DLD1 (cell line): ENCODE data around the gene KDM7A.

Experiments
- in situ Hi-C: cut with HindIII; loops from 2 replicates; pipeline ENCODE4 v1.10.0; 2017; ENCODE audit warnings: low sequenced_read_pairs

The KDM7A gene

DNA sequence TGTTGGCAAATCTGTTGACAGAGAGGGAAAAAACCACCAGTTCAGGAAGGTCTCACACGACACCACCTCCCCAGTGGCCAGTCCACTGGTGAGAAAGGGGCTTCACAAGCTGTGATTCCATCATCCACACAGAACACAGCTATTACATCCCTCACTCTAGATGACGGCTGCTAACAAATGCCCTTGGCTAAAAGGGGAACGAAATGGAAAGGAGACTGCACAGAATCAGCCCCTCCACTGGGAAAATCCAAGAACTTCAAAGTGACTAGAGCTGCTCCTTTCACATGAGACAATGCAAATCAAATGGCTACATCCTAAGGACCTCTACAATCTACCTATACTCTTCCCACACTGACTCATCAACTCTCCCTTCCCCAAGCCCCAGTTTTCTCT is 119.6 kb downstream of the KDM7A start:
- in situ Hi-C loops = no loop called here

DNA sequence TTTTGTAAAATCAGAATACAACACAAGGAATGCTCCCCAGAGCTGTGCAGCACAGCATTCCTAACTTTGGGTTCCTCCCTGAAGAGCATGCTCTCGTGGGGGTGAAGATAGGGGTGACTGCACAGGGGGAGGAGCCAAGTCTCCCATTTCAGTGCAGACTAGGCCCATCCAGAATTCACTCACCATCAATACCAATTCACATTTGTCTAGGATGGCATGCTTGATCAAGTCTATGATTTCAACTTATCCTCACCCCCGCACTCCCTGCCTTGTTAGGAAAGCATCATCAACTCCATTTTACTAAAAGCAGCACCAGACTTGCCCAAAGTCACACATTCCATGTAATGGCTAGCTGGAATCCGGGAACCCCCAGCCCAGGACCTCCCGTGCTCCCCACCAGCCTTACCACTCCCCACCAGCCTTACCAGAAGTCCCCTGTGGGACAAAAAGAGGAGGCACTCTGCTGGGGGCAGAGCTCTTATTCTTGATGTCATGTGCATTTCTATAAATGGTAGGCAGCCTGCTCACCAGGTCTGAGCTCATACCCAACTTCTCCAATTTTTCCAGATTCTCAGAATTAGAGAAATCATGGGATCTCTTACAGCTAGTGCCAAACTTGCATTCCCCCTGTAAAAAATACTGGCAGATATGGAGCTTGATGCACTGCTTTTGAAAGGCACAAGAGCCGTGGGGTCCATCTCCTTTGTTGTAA is 120.2 kb downstream of the KDM7A start:
- in situ Hi-C loops = no loop called here

DNA sequence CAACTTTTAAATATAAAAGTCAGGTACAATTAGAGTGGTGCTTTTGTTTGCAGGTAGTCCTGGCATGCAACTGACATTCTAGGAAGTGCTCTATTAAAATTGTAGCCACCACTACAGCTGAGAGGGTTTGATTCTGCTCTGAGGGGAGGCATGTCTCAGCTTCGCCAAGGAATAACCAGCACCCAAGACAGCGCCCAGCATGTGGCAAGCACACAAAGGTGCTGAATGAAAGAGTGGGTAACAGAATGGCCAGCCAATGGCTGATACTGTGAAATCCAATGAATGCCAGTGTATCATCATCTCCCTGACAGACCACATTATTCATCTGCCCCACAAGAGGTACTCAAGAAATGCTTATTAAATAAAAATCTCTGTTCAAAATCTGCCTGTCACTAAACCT is 121.0 kb downstream of the KDM7A start:
- in situ Hi-C loops = no loop called here

DNA sequence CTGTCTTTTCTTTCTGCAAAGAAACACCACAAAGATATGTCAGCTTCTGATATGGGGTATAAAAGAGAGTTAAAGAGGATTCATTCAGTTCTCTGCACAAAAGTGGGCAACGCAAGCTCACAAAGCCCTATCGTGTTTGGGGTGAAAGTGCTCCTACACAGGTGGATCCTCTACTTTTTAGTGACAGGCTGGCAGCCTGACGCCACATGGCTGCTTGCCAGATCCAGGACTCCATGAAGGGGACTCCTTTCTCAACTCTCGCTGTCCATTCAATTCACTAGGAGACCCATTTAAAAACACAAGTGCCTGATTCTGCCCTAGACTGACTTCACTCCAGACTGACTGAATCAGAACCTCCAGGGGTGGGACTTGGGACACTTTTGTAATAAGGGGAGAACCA is 122.0 kb downstream of the KDM7A start:
- in situ Hi-C loops = no loop called here

DNA sequence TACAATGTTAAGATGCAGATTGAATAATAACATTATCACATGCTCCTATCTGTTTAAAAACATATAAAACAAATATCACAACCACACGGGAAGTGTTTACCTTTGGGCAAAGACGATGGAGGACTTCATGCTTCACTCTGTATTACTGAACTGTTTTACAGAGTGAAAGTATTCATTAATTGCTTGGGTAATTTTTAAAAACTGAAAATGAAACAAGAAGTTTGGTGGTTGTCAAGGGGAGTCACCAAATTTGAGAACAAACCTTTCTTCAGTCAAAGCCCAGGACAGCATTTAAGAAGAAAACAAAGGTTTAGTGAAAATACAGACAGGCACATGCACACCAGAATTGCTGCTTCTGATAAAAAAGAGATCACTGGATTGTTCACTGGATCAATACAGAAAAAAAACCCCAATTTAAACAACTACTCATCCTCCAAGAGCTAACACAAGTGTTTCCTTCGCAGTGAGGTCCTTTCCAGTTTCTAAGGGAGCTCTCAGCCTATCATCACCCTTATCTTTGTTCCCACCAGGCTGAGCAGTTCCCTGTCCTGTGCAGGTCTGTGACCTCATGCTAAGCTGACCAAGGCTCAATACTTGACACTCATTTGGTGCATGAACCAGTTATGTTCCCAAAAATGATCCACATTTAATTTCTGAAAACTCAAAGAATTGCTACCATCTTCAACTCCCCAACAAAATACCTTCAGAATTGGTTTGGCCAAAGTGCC is 122.8 kb downstream of the KDM7A start:
- in situ Hi-C loops = no loop called here

DNA sequence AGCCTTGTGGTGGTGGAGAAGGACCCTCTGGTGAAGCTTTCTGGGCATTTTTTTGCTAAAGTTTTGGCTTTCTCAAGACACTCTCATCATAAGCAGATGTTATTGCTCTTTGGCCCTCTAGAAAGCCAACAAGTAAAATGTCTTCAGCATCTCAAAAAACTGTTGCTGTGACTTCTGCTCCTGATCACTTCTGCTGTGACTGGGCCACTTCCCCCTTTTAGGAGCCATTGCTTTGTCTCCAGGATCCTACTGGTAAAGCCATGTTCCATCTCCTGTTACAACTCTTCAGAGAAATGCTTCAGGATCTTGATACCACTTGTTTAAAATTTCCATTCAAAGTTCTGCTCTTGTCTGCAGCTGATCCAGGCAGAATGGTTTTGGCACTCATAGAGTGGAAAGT is 125.0 kb downstream of the KDM7A start:
- in situ Hi-C loops = no loop called here

DNA sequence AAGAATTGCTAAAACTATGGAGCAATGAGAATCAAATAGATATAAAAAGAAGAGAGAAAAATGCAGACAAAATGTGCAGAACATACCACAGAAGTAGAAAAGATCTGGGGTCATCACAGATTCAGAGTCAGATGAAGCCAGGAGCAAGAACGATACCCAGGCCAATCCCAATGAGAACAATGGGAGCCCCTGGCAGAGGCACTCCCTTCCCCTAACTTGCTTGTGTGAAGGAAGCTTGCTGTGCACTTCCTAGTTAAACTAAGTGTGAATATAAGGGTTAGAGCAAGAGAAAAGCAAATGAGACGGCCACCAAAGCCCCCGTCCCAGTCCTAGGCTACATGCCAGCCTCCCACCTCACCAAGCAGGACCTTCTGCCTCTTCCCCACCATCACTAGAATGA is 126.7 kb downstream of the KDM7A start:
- in situ Hi-C loops = no loop called here

DNA sequence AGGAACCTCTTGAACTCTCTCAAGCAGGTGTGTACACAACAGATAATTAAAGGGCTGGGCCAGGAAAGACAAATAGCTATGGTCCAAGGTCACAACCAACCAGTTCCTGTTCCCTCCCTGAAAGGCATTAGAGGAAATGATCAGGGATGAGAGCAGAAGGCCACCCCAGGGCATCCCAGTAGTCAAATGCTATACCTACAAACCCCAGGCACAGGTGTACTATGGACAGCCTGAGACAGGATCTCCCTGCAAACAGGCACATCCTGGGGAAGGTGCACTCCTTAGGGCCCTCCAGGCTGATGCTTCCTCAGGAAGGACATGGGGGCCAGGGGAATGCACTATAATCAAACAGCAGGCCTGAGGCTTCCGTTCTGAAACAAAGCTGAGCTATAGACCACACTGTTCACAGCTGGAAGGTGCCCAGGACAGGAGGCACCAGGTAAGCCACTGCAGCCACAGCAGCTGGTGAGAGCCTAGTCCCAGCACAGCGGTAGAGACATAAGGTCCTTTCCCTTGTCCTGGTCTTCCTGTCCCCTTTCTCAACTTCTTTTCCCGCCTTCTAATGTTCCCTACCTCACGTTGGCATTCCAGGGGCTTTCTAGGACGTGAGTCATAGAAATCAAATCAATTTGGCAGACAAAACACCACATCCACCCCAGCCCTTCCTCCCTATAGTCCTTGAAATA is 127.3 kb downstream of the KDM7A start:
- in situ Hi-C loops = no loop called here

DNA sequence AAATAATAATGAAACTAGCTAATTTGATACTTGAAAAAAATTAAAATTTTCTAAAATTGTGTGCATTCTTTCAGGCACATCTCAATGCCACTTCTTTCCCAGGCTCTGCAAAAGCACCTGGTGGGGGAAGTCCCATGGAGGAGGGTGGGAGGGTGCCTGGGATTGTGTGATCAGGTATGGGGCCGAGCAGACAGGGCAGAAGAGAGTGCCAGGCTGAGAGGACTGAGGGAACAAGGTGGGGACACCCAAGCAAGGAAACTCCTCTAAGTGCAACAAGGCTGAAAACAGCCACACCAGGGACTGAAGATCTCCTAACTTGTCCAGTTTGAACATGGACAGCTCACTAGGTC is 127.8 kb downstream of the KDM7A start:
- in situ Hi-C loops = no loop called here

DNA sequence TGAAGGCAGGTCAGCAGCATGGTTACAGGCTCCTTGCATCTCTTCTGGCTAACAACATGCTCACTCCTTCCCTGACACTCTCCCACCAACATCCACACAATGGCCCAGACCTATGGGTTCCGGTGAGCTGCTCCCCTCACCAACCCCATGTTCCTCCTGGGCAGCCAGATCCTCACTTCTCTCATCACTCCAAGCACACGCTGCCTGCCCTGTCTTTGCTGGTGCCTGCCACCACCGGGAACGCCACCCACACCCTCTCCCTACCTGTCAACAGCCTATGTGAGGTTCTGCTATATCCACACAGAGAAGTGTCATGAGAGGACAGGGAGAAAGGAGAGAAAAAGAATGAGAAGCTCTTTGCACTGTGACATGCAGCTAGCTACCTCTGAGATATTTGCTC is 128.6 kb downstream of the KDM7A start:
- in situ Hi-C loops = no loop called here

DNA sequence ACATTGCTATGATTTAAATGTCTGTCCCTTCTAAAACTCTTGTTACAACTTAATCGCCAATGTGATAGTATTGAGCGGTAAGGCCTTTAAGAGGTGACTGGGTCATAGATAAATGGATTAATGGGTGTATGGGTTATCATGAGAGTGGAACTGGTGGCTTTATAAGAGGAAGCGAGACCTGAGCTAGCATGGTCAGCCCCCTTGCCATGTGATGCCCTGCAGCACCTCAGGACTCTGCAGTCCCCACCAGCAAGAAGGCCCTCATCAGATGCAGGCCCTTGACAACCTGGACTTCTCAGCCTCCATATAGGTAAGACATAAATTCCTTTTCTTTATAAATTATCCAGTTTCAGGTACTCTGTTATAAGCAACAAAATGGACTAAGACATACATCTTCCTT is 129.6 kb downstream of the KDM7A start:
- in situ Hi-C loops = no loop called here

DNA sequence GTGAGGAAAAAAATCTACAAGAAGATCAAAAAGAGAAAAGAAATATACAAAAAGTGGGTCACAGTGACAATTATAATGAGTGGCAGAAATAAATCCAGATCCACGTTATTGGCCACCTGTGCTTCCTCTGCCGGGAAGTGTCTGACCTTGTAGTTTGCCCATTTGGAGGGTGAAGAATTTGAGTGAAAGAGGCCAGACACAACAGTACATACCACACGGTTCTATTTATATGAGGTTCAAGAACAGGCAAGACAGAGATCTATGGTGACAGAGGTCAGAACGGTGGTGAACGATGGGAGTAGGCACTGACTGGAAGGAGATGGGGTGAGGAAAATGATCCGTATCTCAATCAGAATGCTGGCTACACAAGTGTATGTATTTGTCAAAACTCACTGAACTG is 131.1 kb downstream of the KDM7A start:
- in situ Hi-C loops = no loop called here

DNA sequence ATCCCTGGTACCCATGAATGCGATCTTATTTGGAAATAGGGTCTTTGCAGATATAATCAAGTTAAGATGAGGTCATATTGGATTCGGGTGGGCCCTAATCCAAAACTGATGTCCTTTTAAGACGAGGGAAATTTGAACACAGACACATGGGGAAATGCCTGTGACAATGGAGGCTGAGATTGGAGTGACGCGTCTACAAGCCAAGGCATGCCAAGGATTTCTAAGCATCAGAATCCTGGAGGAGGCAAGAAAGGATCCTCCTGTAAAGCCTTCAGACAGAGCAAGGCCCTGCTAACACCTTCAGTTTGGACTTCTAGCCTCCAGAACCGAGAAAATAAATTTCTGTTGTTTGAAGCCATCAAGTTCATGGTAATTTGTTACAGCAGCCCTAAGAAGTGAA is 132.5 kb downstream of the KDM7A start:
- in situ Hi-C loops = no loop called here

DNA sequence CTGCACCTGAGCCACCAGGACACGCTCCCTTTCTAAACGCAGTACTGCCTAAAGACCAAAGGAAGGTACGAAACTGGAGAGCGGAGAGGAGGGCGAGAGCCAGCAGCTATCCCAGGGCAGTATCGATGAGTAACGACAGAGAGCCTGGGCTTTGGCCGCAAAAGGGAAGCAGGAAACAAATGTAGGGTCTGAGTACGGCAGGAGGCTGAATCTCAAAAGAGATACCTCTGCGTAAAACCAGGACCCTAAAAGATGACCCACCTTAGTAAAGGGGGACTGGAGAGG is 134.5 kb downstream of the KDM7A start:
- in situ Hi-C loops = no loop called here

DNA sequence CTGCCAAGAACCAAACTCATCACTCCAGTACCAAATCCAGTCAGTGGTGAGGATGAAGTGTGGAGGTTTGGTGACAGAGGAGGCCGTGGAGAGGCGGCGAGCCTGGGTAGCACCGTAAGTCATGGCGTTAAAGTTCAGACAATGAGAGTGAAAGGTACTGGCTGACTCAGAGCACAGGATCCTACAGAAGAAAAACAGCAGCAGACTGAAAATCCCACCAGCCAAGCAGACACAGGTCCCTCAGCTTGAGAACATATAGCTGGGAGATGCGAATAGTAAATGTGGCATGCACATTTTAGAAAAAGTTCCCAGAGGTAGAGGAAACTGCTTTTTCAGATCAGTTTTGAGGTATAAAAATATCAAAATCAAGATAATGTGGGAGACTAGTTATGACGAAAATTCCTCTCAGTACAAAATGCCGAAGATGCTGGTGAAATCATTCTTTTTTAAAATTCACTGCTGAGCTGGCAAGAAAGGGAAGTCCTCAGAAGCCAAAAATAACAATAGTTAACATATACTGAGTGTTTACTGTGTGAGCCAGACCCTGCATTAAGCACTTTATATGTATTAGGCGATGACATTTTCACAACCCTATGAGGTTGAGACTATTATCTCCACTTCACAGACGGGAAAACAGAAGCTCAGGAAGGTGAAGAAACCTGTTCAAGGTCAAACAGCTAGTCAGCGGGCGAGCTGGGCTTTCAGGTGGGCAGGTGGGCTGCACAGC is 135.0 kb downstream of the KDM7A start:
- in situ Hi-C loops = no loop called here

DNA sequence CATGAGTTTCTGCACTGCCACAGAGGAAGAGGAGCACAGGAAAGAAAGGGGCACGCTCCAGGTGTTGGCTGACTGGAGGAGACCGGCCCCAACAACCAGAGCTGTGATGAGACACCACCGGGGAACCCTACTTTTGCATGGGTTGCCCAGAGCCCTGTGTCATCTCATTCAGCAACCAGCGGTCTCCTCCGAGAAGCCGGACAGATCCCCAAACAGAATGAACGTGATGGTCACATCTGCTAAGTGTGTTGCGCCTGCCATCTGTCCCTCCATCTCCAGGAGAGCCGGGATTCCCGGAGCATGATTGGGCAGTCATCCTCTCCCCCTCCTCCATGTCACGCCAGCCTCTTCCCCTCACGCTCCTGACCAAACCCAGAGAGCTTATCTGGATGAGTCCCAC is 136.9 kb downstream of the KDM7A start:
- in situ Hi-C loops = no loop called here

DNA sequence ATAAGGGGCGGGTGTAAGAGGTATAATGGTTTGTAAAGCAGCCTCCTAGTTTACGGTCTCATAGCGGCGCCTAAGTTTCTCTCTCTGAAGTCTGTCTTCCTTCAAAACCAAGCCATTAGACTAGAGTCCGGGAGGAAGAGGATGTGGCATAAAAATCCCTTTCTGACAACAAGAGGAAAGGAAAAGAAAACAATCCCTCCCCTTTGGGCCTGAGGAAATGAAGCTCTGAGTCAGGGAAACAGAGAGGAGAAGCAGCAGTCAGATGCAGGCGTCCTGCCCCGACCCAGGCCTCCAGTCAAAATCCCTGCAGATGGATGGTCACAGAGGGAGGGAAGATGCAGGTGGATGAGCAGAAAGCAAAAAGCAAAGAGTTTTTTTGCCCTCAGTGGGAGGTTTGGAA is 137.7 kb downstream of the KDM7A start:
- in situ Hi-C loops = no loop called here

DNA sequence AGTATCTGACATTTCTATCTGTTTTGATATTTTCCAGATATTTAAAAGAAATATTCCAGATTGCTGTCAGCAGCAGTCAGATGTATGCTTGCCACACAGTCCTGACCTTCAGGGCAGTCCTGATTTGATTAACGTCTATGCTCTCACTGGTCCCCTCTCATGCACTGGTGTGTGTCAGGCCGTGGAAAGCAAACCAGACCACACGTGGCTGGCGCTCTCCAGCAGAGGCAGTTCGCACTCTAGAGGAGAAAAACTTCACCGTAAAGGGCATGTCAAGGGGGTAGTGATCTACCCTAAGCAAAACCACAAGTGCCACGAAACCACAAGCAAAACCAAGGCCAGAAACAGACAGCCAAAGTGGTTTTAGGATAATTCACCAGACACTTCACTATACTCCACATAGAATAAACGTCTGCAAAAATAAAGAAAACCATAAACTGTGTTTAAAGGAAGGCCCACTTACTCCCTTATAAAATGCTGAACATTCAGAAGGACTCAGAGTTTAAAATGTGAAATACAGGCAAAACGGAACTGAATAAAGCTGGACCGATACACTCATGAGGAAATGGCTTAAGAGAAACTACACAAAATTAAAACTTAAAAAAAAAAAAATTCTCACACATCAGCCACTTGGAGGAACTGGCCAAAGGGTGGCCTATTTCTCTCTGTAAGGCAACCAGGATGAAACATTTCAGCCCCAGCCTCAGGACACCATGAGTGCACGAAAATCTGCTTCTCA is 140.4 kb downstream of the KDM7A start:
- in situ Hi-C loops = no loop called here

DNA sequence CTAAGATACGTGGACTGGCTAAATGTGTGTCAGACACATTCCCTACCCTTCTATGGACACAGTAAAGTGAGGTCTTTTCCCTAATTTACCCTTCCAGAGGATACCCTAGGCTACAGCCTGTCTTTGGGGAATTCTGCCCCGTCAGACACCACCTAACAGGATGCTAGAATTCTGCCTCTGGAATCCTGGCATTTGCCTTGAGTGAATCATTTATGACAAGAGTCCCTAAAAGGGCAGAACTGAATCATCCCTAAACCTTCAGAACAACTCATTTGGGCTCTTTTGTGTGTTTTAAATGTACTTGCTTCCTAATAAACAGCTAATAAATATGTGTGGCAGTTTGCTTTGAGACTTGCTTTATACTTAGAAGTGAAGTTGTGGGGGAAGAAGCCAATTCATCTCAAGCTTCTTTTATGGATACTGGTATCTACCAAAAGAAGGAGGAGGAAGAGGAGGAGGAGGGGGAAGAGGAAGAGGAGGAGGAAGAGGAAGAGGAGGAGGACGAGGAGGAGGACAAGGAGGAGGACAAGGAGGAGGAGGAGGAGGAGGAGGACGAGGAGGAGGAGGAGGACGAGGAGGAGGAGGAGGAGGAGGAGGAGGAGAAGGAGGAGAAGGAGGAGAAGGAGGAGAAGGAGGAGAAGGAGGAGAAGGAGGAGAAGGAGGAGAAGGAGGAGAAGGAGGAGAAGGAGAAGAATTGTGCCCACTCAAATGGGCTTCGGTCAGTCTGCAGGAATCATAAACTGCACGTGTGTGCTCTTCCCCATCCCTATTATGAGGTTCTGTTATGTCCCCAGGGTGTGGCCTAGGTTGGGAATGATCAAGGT is 141.2 kb downstream of the KDM7A start:
- in situ Hi-C loops = no loop called here
